SK-N-SH (cell line): ENCODE measurements around the gene ZIM2.

Experiments used
- CTCF ChIP-seq: fragments of 200-600 bp; sonication (generic); IDR thresholded peaks from 2 replicates; pipeline ENCODE4 v1.6.1; 2017; ENCODE audit warnings: antibody characterized with exemption, mild to moderate bottlenecking, moderate library complexity
- FOSL2 ChIP-seq: IDR thresholded peaks from 2 replicates; pipeline ENCODE4 v1.4.0; 2012; ENCODE audit warnings: low read depth, mild to moderate bottlenecking, moderate library complexity, borderline replicate concordance
- FOXJ3 ChIP-seq: sonication (generic); formaldehyde crosslinking; IDR thresholded peaks from 2 replicates; pipeline ENCODE4 v1.5.1; 2020; ENCODE audit warnings: mild to moderate bottlenecking, missing genetic modification reagents
- MAX ChIP-seq: IDR thresholded peaks from 2 replicates; pipeline ENCODE4 v1.4.0; 2012; ENCODE audit warnings: low read depth
- MEF2A ChIP-seq: IDR thresholded peaks from 2 replicates; pipeline ENCODE4 v1.4.0; 2012; ENCODE audit warnings: low read depth, borderline replicate concordance
- RFX5 ChIP-seq: IDR thresholded peaks from 2 replicates; pipeline ENCODE4 v1.6.1; 2012; ENCODE audit warnings: mild to moderate bottlenecking, improper control_type of control experiment, low read length
- RXRA ChIP-seq: IDR thresholded peaks from 2 replicates; pipeline ENCODE4 v1.4.0; 2012; ENCODE audit warnings: low read depth, mild to moderate bottlenecking, borderline replicate concordance
- SIN3A ChIP-seq: IDR thresholded peaks from 2 replicates; pipeline ENCODE4 v1.6.1; 2012; ENCODE audit warnings: low read depth, mild to moderate bottlenecking, low read length, moderate library complexity, borderline replicate concordance
- SMC3 ChIP-seq: IDR thresholded peaks from 2 replicates; pipeline ENCODE4 v1.6.1; 2012; ENCODE audit warnings: low read depth, low read length, improper control_type of control experiment
- YY1 ChIP-seq: IDR thresholded peaks from 2 replicates; pipeline ENCODE4 v1.4.0; 2012; ENCODE audit warnings: low read depth, mild to moderate bottlenecking
- TF ChIP-seq, protein P1 (sequence below): fragments of 150-350 bp; IDR thresholded peaks from 2 replicates; pipeline ENCODE4 v1.6.1; 2016; ENCODE audit warnings: mild to moderate bottlenecking, low read depth, low read length

- TF ChIP-seq FOSL2 (no peak), SIN3A (no peak), FOXJ3 (CRISPR knock-in tag) (no peak), CTCF (no peak), MAX (no peak), SMC3 (no peak), MEF2A (no peak), RFX5 (no peak), YY1 (no peak), RXRA (no peak)
- TF ChIP-seq, protein P1, sequence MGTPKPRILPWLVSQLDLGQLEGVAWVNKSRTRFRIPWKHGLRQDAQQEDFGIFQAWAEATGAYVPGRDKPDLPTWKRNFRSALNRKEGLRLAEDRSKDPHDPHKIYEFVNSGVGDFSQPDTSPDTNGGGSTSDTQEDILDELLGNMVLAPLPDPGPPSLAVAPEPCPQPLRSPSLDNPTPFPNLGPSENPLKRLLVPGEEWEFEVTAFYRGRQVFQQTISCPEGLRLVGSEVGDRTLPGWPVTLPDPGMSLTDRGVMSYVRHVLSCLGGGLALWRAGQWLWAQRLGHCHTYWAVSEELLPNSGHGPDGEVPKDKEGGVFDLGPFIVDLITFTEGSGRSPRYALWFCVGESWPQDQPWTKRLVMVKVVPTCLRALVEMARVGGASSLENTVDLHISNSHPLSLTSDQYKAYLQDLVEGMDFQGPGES = no peak
These were observed 70.9 kb downstream of the ZIM2 start for GRCh38 chr19:56769650-56770049.
